Large intestine (tissue), 12 donors: ENCODE measurements around the gene KRTAP9-2. TPM values are rescaled to one million over a fixed set of nuclear protein-coding genes. Genes with fewer than 3 reads are reported as not detected.
"Not testable (repeated sequence)": the region's sequence is repeated elsewhere in the genome, so short reads cannot be mapped to it uniquely, and the experiment has no call there.

ENCODE experiments used
- DNase-seq, 2 donors: peaks; one replicate each; pipeline versions ENCODE4 v3.0.0 to v3.0.0-alpha.2; 2013
- H3K27ac ChIP-seq: one replicate; pipeline ENCODE4 v1.5.1; 2013; ENCODE audit warnings: low read length
- H3K27me3 ChIP-seq: 2 replicates; pipeline ENCODE4 v1.6.1; 2013; ENCODE audit warnings: low read length; ENCODE audit not compliant: control insufficient read depth, insufficient read depth
- H3K36me3 ChIP-seq: 2 replicates; pipeline ENCODE4 v1.6.1; 2013; ENCODE audit warnings: low read length; ENCODE audit not compliant: control insufficient read depth, insufficient read depth
- H3K4me1 ChIP-seq: one replicate; pipeline ENCODE4 v1.6.1; 2013; ENCODE audit warnings: low read length; ENCODE audit not compliant: control insufficient read depth, insufficient read depth
- H3K4me3 ChIP-seq: one replicate; pipeline ENCODE4 v1.5.1; 2013; ENCODE audit warnings: low read length
- H3K9me3 ChIP-seq: one replicate; pipeline ENCODE4 v1.6.1; 2013; ENCODE audit warnings: mild to moderate bottlenecking, low read depth, low read length, moderate library complexity; ENCODE audit not compliant: control insufficient read depth
- WGBS: methylation state at CpG from one replicate; pipeline ENCODE4 v1.1.5; 2013; ENCODE audit warnings: low lambda C conversion rate; ENCODE audit not compliant: insufficient coverage; 5-methylcytosine and 5-hydroxymethylcytosine counted together
- long read RNA-seq, 11 donors: transcript quantifications; one replicate each; lab custom pipeline, GENCODE V29; 2026
- polyA plus RNA-seq: library from polyadenylated mRNA; unstranded; fragments of 120-200 nt; gene quantifications from one replicate; pipeline ENCODE4 v1.2.1, GENCODE V29; 2013

KRTAP9-2 gene, protein sequence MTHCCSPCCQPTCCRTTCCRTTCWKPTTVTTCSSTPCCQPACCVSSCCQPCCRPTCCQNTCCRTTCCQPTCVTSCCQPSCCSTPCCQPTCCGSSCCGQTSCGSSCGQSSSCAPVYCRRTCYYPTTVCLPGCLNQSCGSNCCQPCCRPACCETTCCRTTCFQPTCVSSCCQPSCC
- not detected for polyA plus RNA-seq
- long read RNA-seq, donor 1 = 0 reads
- long read RNA-seq, donor 2 = 0 reads
- long read RNA-seq, donor 3 = 0 reads
- long read RNA-seq, donor 4 = 0 reads
- long read RNA-seq, donor 5 = 0 reads
- long read RNA-seq, donor 6 = 0 reads
- long read RNA-seq, donor 7 = 0 reads
- long read RNA-seq, donor 8 = 0 reads
- long read RNA-seq, donor 9 = 0 reads
- long read RNA-seq, donor 10 = 0 reads
- long read RNA-seq, donor 11 = 0 reads

DNA sequence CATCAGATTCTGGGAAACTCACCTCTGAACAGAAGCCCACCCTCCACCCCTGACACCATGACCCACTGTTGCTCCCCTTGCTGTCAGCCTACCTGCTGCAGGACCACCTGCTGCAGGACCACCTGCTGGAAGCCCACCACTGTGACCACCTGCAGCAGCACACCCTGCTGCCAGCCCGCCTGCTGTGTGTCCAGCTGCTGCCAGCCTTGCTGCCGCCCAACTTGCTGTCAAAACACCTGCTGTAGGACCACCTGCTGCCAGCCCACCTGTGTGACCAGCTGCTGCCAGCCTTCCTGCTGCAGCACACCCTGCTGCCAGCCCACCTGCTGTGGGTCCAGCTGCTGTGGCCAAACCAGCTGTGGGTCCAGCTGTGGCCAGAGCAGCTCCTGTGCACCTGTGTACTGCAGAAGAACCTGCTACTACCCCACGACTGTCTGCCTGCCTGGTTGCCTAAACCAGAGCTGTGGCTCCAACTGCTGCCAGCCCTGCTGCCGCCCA is at the start of gene KRTAP9-2:
KRTAP9-2 (plus strand) TSS at position 51 of the 498 bp plus-strand sequence; CDS start at position 58, 7 bp downstream.
- H3K4me1 ChIP-seq, DNase-seq, H3K36me3 ChIP-seq, H3K27ac ChIP-seq, H3K27me3 ChIP-seq, H3K4me3 ChIP-seq, H3K9me3 ChIP-seq: not testable (repeated sequence)
- WGBS = no CpG with 5 or more reads among the region's 4 CpGs

DNA sequence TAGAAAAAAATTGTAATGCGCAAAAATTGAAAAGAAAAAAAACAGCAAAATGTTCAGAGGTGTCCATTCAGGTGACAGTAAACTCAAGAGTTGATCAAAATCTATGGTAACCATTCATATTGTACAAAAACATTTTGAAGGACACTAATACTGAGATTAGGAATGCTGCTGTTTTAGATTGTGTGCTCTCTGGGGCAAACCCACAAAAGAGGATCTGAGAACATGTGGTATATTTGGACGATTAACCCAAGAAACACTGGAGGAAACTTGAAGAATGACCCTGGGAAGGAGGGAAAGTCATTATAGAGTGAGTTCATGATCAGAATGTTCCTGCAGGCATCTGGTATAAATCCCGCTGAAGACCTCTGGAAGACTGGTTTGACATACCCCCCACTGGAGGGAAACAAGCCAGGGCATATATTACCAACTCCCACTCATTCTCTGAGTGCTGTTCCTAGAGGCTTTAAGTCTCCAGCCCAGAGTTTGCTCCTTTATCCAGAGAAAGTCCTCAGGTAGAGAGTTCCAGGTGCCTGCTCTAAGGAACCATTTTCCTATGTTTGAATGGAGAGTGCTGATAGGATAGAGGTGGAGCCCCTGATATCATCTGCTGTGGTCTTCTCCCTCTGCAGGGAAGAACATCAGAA is 49.6 kb upstream of the KRTAP9-2 start:
- no peak overlapping the region for H3K4me3 ChIP-seq
- H3K27ac ChIP-seq = no peak overlapping the region
- WGBS = 81% methylated on average over 2 of the region's 3 CpGs
- H3K36me3 ChIP-seq = no peaks in the 10 kb centered on the region
- DNase-seq = no peak
- no peaks in the 10 kb centered on the region for H3K9me3 ChIP-seq
- H3K4me1 ChIP-seq = no peaks in the 10 kb centered on the region
- H3K27me3 ChIP-seq = peaks cover 52% of the 10 kb centered on the region

DNA sequence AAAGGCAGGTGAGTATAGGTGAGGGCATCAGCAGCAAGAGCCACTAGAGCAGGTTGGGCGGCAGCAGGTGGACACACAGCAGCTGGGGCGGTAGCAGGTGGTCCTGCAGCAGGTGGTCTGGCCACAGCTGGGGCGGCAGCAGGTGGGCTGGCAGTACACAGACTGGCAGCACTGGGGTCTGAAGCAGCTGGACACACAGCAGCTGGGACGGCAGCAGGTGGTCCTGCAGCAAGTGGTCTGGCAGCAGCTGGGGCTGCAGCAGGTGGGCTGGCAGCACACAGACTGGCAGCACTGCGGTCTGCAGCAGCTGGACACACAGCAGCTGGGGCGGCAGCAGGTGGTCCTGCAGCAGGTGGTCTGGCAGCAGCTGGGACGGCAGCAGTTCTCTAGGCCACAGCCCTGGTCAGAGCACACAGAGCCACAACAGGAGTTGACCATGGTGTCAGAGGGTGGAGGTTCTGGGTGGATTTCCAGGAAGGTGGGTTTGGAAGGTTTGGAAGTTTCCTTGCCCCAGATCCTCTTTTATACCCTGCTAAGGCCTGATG is 48.6 kb upstream of the KRTAP9-2 start, which contains the start of gene KRTAP4-2:
KRTAP4-2 (minus strand) TSS at position 495 of the 545 bp plus-strand sequence; CDS start at position 438, 57 bp downstream.
- H3K27me3 ChIP-seq = peaks cover 52% of the 10 kb centered on the region
- H3K4me3 ChIP-seq = no peak within 1 kb of the TSS
- no peaks in the 10 kb centered on the region for H3K36me3 ChIP-seq
- H3K27ac ChIP-seq = no peak within 1 kb of the TSS
- no peaks in the 10 kb centered on the region for H3K9me3 ChIP-seq
- DNase-seq = no peak
- WGBS = no CpG with 5 or more reads among the region's 7 CpGs
- peaks cover 2% of the 10 kb centered on the region for H3K4me1 ChIP-seq

DNA sequence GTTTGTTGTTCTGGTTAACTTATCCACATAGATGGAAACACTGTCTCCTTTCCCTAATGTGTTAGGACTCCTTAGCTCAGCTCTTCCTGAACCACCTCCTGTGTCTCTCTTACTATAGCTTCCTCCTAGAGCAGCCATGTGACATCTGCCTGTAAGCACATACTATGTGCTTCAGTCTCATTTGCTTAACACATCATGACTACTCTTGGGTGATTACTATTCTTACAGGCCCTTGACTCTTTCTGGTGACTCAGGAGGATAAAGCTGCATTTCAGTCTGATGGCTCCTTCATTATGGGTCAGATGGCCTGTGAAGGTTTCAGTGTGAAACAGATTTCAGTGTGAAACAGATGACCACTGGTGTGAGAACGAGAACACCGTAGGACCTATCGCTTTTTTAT is 48.1 kb upstream of the KRTAP9-2 start:
- Histone ChIP-seq H3K4me1 (peaks cover 6% of the 10 kb centered on the region), H3K4me3 (no peak overlapping the region), H3K9me3 (no peaks in the 10 kb centered on the region), H3K27ac (no peak overlapping the region), H3K36me3 (no peaks in the 10 kb centered on the region), H3K27me3 (peaks cover 49% of the 10 kb centered on the region)
- WGBS = no CpG with 5 or more reads among the region's 3 CpGs
- DNase-seq = no peak

DNA sequence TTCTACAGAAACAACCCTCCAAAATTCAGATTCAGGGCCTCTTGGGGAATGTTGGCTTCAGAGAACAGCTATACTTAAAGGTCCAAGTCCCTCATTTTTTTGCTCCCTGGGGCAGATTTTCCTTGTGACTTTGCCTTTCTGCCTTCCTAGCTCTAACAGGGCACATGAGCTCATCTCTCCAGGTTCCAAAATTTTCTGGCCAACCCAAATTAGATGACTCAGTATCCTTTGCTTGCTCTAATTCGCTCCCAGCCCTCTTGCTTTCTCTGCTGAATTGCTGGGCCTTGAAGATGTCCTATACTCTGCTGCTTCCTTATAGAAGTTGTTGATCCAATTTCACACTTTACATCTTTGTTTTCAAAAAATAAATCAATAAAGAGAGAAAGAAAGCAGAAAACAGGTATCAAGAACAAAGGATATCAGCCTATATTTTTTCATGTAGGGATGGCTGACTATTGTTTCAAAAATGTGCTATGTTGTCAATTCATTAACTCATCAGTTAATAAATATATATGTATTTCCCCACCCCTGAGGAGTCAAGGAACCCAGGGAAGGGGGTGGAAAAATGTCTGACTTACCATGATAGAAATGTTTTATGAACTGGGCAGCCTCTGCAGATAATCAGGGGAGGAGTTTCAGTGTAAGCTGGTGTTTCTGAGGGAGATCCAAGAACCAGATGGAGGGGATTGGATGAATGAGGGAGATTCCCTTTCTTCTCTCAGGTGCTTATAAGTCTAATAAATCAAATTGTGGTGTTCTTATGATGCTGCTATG is 47.4 kb upstream of the KRTAP9-2 start:
- Histone ChIP-seq H3K9me3 (no peaks in the 10 kb centered on the region), H3K4me3 (no peak overlapping the region), H3K27me3 (peaks cover 49% of the 10 kb centered on the region), H3K27ac (no peak overlapping the region), H3K4me1 (peaks cover 6% of the 10 kb centered on the region), H3K36me3 (no peaks in the 10 kb centered on the region)
- WGBS = 100% methylated on average over 1 of the region's 1 CpG
- DNase-seq = no peak

DNA sequence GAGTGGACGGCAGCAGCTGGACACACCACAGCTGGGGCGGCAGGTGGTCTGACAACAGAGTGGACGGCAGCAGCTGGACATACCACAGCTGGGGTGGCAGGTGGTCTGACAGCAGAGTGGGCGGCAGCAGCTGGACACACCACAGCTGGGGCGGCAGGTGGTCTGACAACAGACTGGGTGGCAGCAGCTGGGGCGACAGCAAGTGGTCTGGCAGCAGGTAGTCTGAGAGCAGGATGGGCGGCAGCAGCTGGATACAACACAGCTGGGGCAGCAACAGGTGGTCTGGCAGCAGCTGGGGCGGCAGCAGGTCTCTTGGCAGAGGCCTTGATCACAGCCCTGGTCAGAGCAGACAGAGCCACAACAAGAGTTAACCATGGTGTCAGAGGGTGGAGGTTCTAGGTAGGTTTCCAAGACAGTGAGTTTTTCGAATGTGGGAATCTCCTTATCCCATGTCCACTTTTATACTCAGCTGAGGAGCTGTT is 41.9 kb upstream of the KRTAP9-2 start, which contains the start of gene KRTAP4-1:
KRTAP4-1 (minus strand) TSS at position 432 of the 482 bp plus-strand sequence; CDS start at position 375, 57 bp downstream.
- Histone ChIP-seq H3K9me3 (peaks cover 2% of the 10 kb centered on the region), H3K4me3 (no peak within 1 kb of the TSS), H3K27me3 (peaks cover 37% of the 10 kb centered on the region), H3K4me1 (peaks cover 6% of the 10 kb centered on the region), H3K27ac (no peak within 1 kb of the TSS), H3K36me3 (no peaks in the 10 kb centered on the region)
- no peak for DNase-seq
- WGBS = no CpG with 5 or more reads among the region's 9 CpGs

DNA sequence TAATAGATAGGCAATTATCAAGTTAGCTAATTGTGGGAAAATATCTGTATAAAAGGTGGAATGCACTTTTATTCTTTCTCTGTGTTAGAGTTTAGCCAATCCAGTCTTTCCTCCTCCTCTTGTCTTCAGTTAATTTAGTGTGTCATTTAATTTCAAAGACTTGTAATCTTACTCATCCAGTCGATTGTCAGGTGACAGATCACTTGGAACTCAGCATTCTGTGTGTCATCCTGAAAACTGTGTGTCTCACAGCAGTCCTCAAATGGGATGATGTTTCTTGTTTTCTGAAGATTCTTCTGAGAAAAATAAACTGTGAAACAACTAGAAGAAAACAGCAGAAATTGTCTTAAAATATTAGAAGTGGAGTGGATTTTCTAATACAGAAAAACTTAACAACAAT is 41.4 kb upstream of the KRTAP9-2 start:
- H3K36me3 ChIP-seq = no peaks in the 10 kb centered on the region
- H3K4me3 ChIP-seq = no peak overlapping the region
- WGBS = no CpG with 5 or more reads among the region's 1 CpG
- peaks cover 36% of the 10 kb centered on the region for H3K27me3 ChIP-seq
- H3K9me3 ChIP-seq = peaks cover 2% of the 10 kb centered on the region
- peaks cover 6% of the 10 kb centered on the region for H3K4me1 ChIP-seq
- H3K27ac ChIP-seq = no peak overlapping the region
- no peak for DNase-seq

DNA sequence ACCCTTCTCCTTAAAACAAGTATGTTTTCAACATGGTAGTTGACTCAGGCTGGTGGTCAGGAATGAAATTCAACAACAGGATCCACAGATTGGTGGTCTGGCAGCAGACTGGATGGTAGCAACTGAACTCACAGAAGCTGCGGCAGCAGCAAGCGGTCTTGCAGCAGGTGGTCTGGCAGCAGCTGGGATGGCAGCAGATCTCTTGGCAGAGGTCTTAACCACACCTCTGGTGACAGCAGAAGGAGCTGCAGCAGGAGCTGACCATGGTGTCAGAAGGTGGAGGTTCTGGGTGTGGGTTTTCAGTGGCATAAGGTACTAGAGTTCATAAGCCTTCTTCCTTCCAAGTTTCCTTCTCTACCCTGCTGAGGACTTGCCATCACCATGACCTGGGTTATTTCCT is 39.6 kb upstream of the KRTAP9-2 start:
- no peak for DNase-seq
- H3K4me1 ChIP-seq = peaks cover 6% of the 10 kb centered on the region
- no peaks in the 10 kb centered on the region for H3K36me3 ChIP-seq
- H3K27ac ChIP-seq = no peak overlapping the region
- H3K27me3 ChIP-seq = peaks cover 36% of the 10 kb centered on the region
- WGBS = no CpG with 5 or more reads among the region's 2 CpGs
- H3K9me3 ChIP-seq = peaks cover 2% of the 10 kb centered on the region
- H3K4me3 ChIP-seq = no peak overlapping the region

DNA sequence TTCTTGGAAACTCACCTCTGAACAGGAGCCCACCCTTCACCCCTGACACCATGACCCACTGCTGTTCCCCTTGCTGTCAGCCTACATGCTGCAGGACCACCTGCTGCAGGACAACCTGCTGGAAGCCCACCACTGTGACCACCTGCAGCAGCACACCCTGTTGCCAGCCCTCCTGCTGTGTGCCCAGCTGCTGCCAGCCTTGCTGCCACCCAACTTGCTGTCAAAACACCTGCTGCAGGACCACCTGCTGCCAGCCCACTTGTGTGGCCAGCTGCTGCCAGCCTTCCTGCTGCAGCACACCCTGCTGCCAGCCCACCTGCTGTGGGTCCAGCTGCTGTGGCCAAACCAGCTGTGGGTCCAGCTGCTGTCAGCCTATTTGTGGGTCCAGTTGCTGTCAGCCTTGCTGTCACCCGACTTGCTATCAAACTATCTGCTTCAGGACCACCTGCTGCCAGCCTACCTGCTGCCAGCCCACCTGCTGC is 36.6 kb upstream of the KRTAP9-2 start, which contains the start of gene KRTAP9-1:
KRTAP9-1 (plus strand) TSS at position 51 of the 482 bp plus-strand sequence; CDS start at position 51, 0 bp downstream.
- H3K9me3 ChIP-seq, DNase-seq, H3K27ac ChIP-seq, H3K36me3 ChIP-seq, H3K4me1 ChIP-seq, H3K4me3 ChIP-seq: not testable (repeated sequence)
- peaks cover 31% of the 10 kb centered on the region for H3K27me3 ChIP-seq
- WGBS = no CpG with 5 or more reads among the region's 1 CpG
